SU-DHL-6 (cell line): ENCODE data around the gene NFIB.

Experiments used
- H2AFZ ChIP-seq: fragments of 200-600 bp; sonication (generic); 2 replicates; pipeline ENCODE4 v1.6.1; 2014; ENCODE audit warnings: low read depth, mild to moderate bottlenecking, moderate library complexity, mixed read lengths, antibody characterized with exemption, low read length; ENCODE audit not compliant: severe bottlenecking
- H3F3A ChIP-seq: fragments of 200-600 bp; shearing (Covaris generic); 2 replicates; pipeline ENCODE4 v1.6.0; 2016; ENCODE audit warnings: antibody characterized with exemption, mild to moderate bottlenecking; ENCODE audit not compliant: insufficient read depth
- H3K27ac ChIP-seq: fragments of 200-600 bp; sonication (generic); 2 replicates; pipeline ENCODE4 v1.5.1; 2016; ENCODE audit warnings: low read depth, mild to moderate bottlenecking, low read length, moderate library complexity, mixed read lengths
- H3K27me3 ChIP-seq: fragments of 200-600 bp; sonication (generic), shearing (Covaris generic); 2 replicates; pipeline ENCODE4 v1.6.0; 2014; ENCODE audit warnings: mild to moderate bottlenecking, low read length
- H3K36me3 ChIP-seq: fragments of 200-600 bp; sonication (generic); 2 replicates; pipeline ENCODE4 v1.6.1; 2014; ENCODE audit warnings: mild to moderate bottlenecking, low read length, mixed read lengths
- H3K4me2 ChIP-seq: fragments of 300-600, 200-600 bp; shearing (Covaris generic), sonication (generic); 2 replicates; pipeline ENCODE4 v1.6.0; 2014; ENCODE audit warnings: low read length, low read depth, mild to moderate bottlenecking; ENCODE audit not compliant: poor library complexity, severe bottlenecking
- H3K4me3 ChIP-seq: fragments of 200-600 bp; sonication (generic); 2 replicates; pipeline ENCODE4 v1.5.1; 2014; ENCODE audit warnings: antibody characterized with exemption, low read length, mild to moderate bottlenecking, mixed read lengths; ENCODE audit not compliant: insufficient read depth, poor library complexity, severe bottlenecking
- H3K79me2 ChIP-seq: fragments of 200-600 bp; sonication (generic); 2 replicates; pipeline ENCODE4 v1.6.1; 2014; ENCODE audit warnings: mild to moderate bottlenecking, low read length, moderate library complexity; ENCODE audit not compliant: insufficient read depth
- H3K9ac ChIP-seq: fragments of 200-600 bp; sonication (generic); 2 replicates; pipeline ENCODE4 v1.7.0; 2014; ENCODE audit warnings: mild to moderate bottlenecking, low read length
- H3K9me2 ChIP-seq: fragments of 200-600 bp; sonication (generic); replicated peaks from 2 replicates; pipeline ENCODE4 v1.6.1; 2014; ENCODE audit warnings: low read length; ENCODE audit not compliant: insufficient read depth
- H3K9me3 ChIP-seq: fragments of 200-600 bp; sonication (generic); 2 replicates; pipeline ENCODE4 v1.6.1; 2014; ENCODE audit warnings: low read length, mixed read lengths; ENCODE audit not compliant: insufficient read depth
- H4K20me1 ChIP-seq: fragments of 200-600 bp; sonication (generic); 2 replicates; pipeline ENCODE4 v1.6.1; 2014; ENCODE audit warnings: low read depth, mild to moderate bottlenecking, antibody characterized with exemption, low read length, moderate library complexity, mixed read lengths
- CTCF ChIP-seq: fragments of 200-600 bp; sonication (generic); IDR thresholded peaks from one replicate; pipeline ENCODE4 v1.5.1; 2017; ENCODE audit warnings: antibody characterized with exemption, mild to moderate bottlenecking, low read length, moderate library complexity; ENCODE audit not compliant: insufficient read depth, poor library complexity, severe bottlenecking
- EZH2phosphoT487 ChIP-seq: fragments of 200-600 bp; sonication (generic), shearing (Covaris generic); conservative IDR thresholded peaks from 2 replicates; pipeline ENCODE4 v1.6.1; 2018; ENCODE audit warnings: mild to moderate bottlenecking, antibody characterized with exemption, low read length, moderate library complexity, mixed read lengths

Gene NFIB

GRCh38 chr9:14340219-14340873 lies 26.4 kb upstream of the NFIB start:
- Histone ChIP-seq H3K79me2 (no peaks in the 10 kb centered on the region), H2AFZ (no peak overlapping the region), H3F3A (no peaks in the 10 kb centered on the region), H3K9me3 (no peaks in the 10 kb centered on the region), H3K27ac (no peak overlapping the region), H3K36me3 (no peaks in the 10 kb centered on the region), H3K27me3 (0 out of 2 replicates have a peak, but pooled peaks cover 7% of the 10 kb centered on the region), H3K9ac (no peak overlapping the region), H3K4me3 (no peak overlapping the region), H3K4me2 (no peak overlapping the region), H4K20me1 (no peaks in the 10 kb centered on the region), H3K9me2 (no peaks in the 10 kb centered on the region)
- TF ChIP-seq CTCF (no peak), EZH2phosphoT487 (no peak)

- no peak overlapping the region for H3K27ac ChIP-seq
- TF ChIP-seq CTCF (no peak), EZH2phosphoT487 (no peak)
- H3K9ac ChIP-seq: no peak overlapping the region
- H2AFZ ChIP-seq: no peak overlapping the region
- H3K4me3 ChIP-seq: no peak overlapping the region
- 0 out of 2 replicates have a peak, but pooled peaks cover 7% of the 10 kb centered on the region for H3K27me3 ChIP-seq
- no peaks in the 10 kb centered on the region for H3F3A ChIP-seq
- no peaks in the 10 kb centered on the region for H3K79me2 ChIP-seq
- H3K36me3 ChIP-seq: no peaks in the 10 kb centered on the region
- H3K9me2 ChIP-seq: no peaks in the 10 kb centered on the region
- no peaks in the 10 kb centered on the region for H3K9me3 ChIP-seq
- H3K4me2 ChIP-seq: no peak overlapping the region
- no peaks in the 10 kb centered on the region for H4K20me1 ChIP-seq
These were observed 25.8 kb upstream of the NFIB start for GRCh38 chr9:14339746-14340145.

GRCh38 chr9:14337615-14338014 lies 23.7 kb upstream of the NFIB start:
- H3K27ac ChIP-seq: no peak overlapping the region
- no peak overlapping the region for H3K9ac ChIP-seq
- no peaks in the 10 kb centered on the region for H3K36me3 ChIP-seq
- no peaks in the 10 kb centered on the region for H3K79me2 ChIP-seq
- no peak for TF ChIP-seq EZH2phosphoT487
- TF ChIP-seq CTCF: no peak
- no peak overlapping the region for H3K4me2 ChIP-seq
- no peaks in the 10 kb centered on the region for H3K9me3 ChIP-seq
- no peaks in the 10 kb centered on the region for H4K20me1 ChIP-seq
- 0 out of 2 replicates have a peak, but pooled peaks cover 7% of the 10 kb centered on the region for H3K27me3 ChIP-seq
- no peak overlapping the region for H2AFZ ChIP-seq
- no peaks in the 10 kb centered on the region for H3K9me2 ChIP-seq
- no peak overlapping the region for H3K4me3 ChIP-seq
- H3F3A ChIP-seq: no peaks in the 10 kb centered on the region
